HUES64 (cell line): ENCODE measurements around the gene SPTB.

Source experiments
- H3K27ac ChIP-seq: 2 replicates; pipeline ENCODE4 v1.7.0; 2013; ENCODE audit warnings: low read depth, low read length, inconsistent platforms
- H3K27me3 ChIP-seq: 2 replicates; pipeline ENCODE4 v1.6.1; 2013; ENCODE audit warnings: mild to moderate bottlenecking, low read length; ENCODE audit not compliant: insufficient read depth
- H3K36me3 ChIP-seq: 2 replicates; pipeline ENCODE4 v1.6.1; 2013; ENCODE audit warnings: mild to moderate bottlenecking, low read length; ENCODE audit not compliant: insufficient read depth
- H3K4me1 ChIP-seq: 2 replicates; pipeline ENCODE4 v1.6.1; 2013; ENCODE audit warnings: mild to moderate bottlenecking, low read length, moderate library complexity; ENCODE audit not compliant: insufficient read depth
- H3K4me3 ChIP-seq: 2 replicates; pipeline ENCODE4 v1.5.1; 2013; ENCODE audit warnings: mild to moderate bottlenecking, low read length, moderate library complexity
- H3K9ac ChIP-seq: 2 replicates; pipeline ENCODE4 v1.6.1; 2013; ENCODE audit warnings: mild to moderate bottlenecking, low read depth, low read length
- H3K9me3 ChIP-seq: 2 replicates; pipeline ENCODE4 v1.6.1; 2013; ENCODE audit warnings: low read depth, low read length; ENCODE audit not compliant: insufficient read depth
- WGBS: fragments of 150-250, 120-280 bp; methylation state at CpG from one replicate; pipeline ENCODE4 v1.1.7; 2013; ENCODE audit warnings: missing lambda C conversion rate; 5-methylcytosine and 5-hydroxymethylcytosine counted together

Gene SPTB

GRCh38 chr14:64831419-64831818 lies 48.3 kb downstream of the SPTB start:
- no peaks in the 10 kb centered on the region for H3K27me3 ChIP-seq
- H3K9ac ChIP-seq = no peak overlapping the region
- 80% methylated on average over 5 of the region's 5 CpGs for WGBS

GRCh38 chr14:64830961-64831360 lies 48.7 kb downstream of the SPTB start:
- H3K9me3 ChIP-seq = no peaks in the 10 kb centered on the region
- WGBS = 93% methylated on average over 1 of the region's 1 CpG
- no peaks in the 10 kb centered on the region for H3K36me3 ChIP-seq
- H3K27ac ChIP-seq = no peak overlapping the region
- H3K27me3 ChIP-seq = no peaks in the 10 kb centered on the region
- H3K4me3 ChIP-seq = no peak overlapping the region
- no peak overlapping the region for H3K9ac ChIP-seq
- no peaks in the 10 kb centered on the region for H3K4me1 ChIP-seq

More at GRCh38 chr14:64831419-64831818, 48.3 kb downstream of the SPTB start:
- H3K4me1 ChIP-seq = no peaks in the 10 kb centered on the region
- no peak overlapping the region for H3K27ac ChIP-seq
- no peak overlapping the region for H3K4me3 ChIP-seq
- no peaks in the 10 kb centered on the region for H3K9me3 ChIP-seq
- no peaks in the 10 kb centered on the region for H3K36me3 ChIP-seq

- Histone ChIP-seq H3K9ac (no peak overlapping the region), H3K4me3 (no peak overlapping the region), H3K36me3 (no peaks in the 10 kb centered on the region), H3K4me1 (no peaks in the 10 kb centered on the region), H3K27me3 (no peaks in the 10 kb centered on the region), H3K9me3 (no peaks in the 10 kb centered on the region), H3K27ac (no peak overlapping the region)
- WGBS = 95% methylated on average over 3 of the region's 3 CpGs
Observed at GRCh38 chr14:64828071-64828470, 51.6 kb downstream of the SPTB start.

- Histone ChIP-seq H3K9me3 (no peaks in the 10 kb centered on the region), H3K4me1 (no peaks in the 10 kb centered on the region), H3K27me3 (no peaks in the 10 kb centered on the region), H3K4me3 (no peak overlapping the region), H3K27ac (no peak overlapping the region), H3K9ac (no peak overlapping the region), H3K36me3 (no peaks in the 10 kb centered on the region)
- 87% methylated on average over 6 of the region's 6 CpGs for WGBS
Observed at GRCh38 chr14:64826845-64827244, 52.9 kb downstream of the SPTB start.

GRCh38 chr14:64826333-64826732 lies 53.4 kb downstream of the SPTB start:
- no peak overlapping the region for H3K27ac ChIP-seq
- WGBS = 93% methylated on average over 4 of the region's 4 CpGs
- H3K9ac ChIP-seq = no peak overlapping the region
- H3K4me3 ChIP-seq = no peak overlapping the region
- H3K4me1 ChIP-seq = no peaks in the 10 kb centered on the region
- no peaks in the 10 kb centered on the region for H3K9me3 ChIP-seq
- H3K27me3 ChIP-seq = no peaks in the 10 kb centered on the region
- H3K36me3 ChIP-seq = no peaks in the 10 kb centered on the region

- Histone ChIP-seq H3K27me3 (no peaks in the 10 kb centered on the region), H3K9ac (no peak overlapping the region), H3K4me3 (no peak overlapping the region), H3K27ac (no peak overlapping the region), H3K4me1 (no peaks in the 10 kb centered on the region), H3K9me3 (no peaks in the 10 kb centered on the region), H3K36me3 (no peaks in the 10 kb centered on the region)
- 81% methylated on average over 10 of the region's 10 CpGs for WGBS
Observed at GRCh38 chr14:64825509-64825908, 54.2 kb downstream of the SPTB start.

- Histone ChIP-seq H3K4me1 (0 out of 2 replicates have a peak, but pooled peaks cover 3% of the 10 kb centered on the region), H3K9ac (no peak overlapping the region), H3K36me3 (no peaks in the 10 kb centered on the region), H3K27me3 (no peaks in the 10 kb centered on the region), H3K27ac (no peak overlapping the region), H3K9me3 (no peaks in the 10 kb centered on the region), H3K4me3 (no peak overlapping the region)
- 95% methylated on average over 4 of the region's 4 CpGs for WGBS
Observed at GRCh38 chr14:64825006-64825405, 54.7 kb downstream of the SPTB start.

GRCh38 chr14:64824471-64824870 lies 55.2 kb downstream of the SPTB start:
- no peaks in the 10 kb centered on the region for H3K36me3 ChIP-seq
- H3K9me3 ChIP-seq = no peaks in the 10 kb centered on the region
- H3K27ac ChIP-seq = no peak overlapping the region
- H3K4me3 ChIP-seq = no peak overlapping the region
- 0 out of 2 replicates have a peak, but pooled peaks cover 3% of the 10 kb centered on the region for H3K4me1 ChIP-seq
- 90% methylated on average over 3 of the region's 3 CpGs for WGBS
- no peak overlapping the region for H3K9ac ChIP-seq
- H3K27me3 ChIP-seq = no peaks in the 10 kb centered on the region

- Histone ChIP-seq H3K4me3 (no peak overlapping the region), H3K4me1 (0 out of 2 replicates have a peak, but pooled peaks cover 3% of the 10 kb centered on the region), H3K9me3 (no peaks in the 10 kb centered on the region), H3K9ac (no peak overlapping the region), H3K27me3 (no peaks in the 10 kb centered on the region), H3K36me3 (no peaks in the 10 kb centered on the region), H3K27ac (no peak overlapping the region)
- 20% methylated on average over 15 of the region's 15 CpGs for WGBS
Observed at GRCh38 chr14:64823305-64823861, 56.3 kb downstream of the SPTB start.

- Histone ChIP-seq H3K4me3 (no peak overlapping the region), H3K9ac (no peak overlapping the region), H3K36me3 (no peaks in the 10 kb centered on the region), H3K27ac (no peak overlapping the region), H3K9me3 (no peaks in the 10 kb centered on the region), H3K4me1 (0 out of 2 replicates have a peak, but pooled peaks cover 3% of the 10 kb centered on the region), H3K27me3 (no peaks in the 10 kb centered on the region)
- 89% methylated on average over 4 of the region's 4 CpGs for WGBS
Observed at GRCh38 chr14:64821651-64822050, 58.1 kb downstream of the SPTB start.

GRCh38 chr14:64818151-64818550 lies 61.6 kb downstream of the SPTB start:
- no peaks in the 10 kb centered on the region for H3K27me3 ChIP-seq
- 0 out of 2 replicates have a peak, but pooled peaks cover 3% of the 10 kb centered on the region for H3K4me1 ChIP-seq
- 93% methylated on average over 9 of the region's 9 CpGs for WGBS
- H3K36me3 ChIP-seq = no peaks in the 10 kb centered on the region
- no peak overlapping the region for H3K27ac ChIP-seq
- H3K9me3 ChIP-seq = no peaks in the 10 kb centered on the region
- H3K9ac ChIP-seq = no peak overlapping the region
- no peak overlapping the region for H3K4me3 ChIP-seq

- Histone ChIP-seq H3K4me3 (no peak overlapping the region), H3K4me1 (0 out of 2 replicates have a peak, but pooled peaks cover 3% of the 10 kb centered on the region), H3K27me3 (no peaks in the 10 kb centered on the region), H3K27ac (no peak overlapping the region), H3K36me3 (no peaks in the 10 kb centered on the region), H3K9me3 (no peaks in the 10 kb centered on the region), H3K9ac (no peak overlapping the region)
- 58% methylated on average over 3 of the region's 3 CpGs for WGBS
Observed at GRCh38 chr14:64817631-64818030, 62.1 kb downstream of the SPTB start.
